ENCODE data around the gene BPIFA3. TPM values are rescaled to one million over a fixed set of nuclear protein-coding genes. Genes with fewer than 3 reads are reported as not detected.

The BPIFA3 gene
- total RNA-seq, 6 experiments from 2014 or later = not detected

- intact Hi-C loops (cut with DNase I) = no loop called here
- 40% methylated on average over 5 of the region's 5 CpGs for WGBS (ENCODE audit: insufficient coverage, low coverage, low lambda C conversion rate, missing lambda C conversion rate)
- Histone ChIP-seq H3K4me1 (no peaks in the 10 kb centered on the region), H3K9me3 (no peaks in the 10 kb centered on the region), H3K27ac (no peak overlapping the region), H3K36me3 (no peaks in the 10 kb centered on the region), H3K4me3 (no peak overlapping the region), H3K27me3 (no peaks in the 10 kb centered on the region)
- ATAC-seq = no peak
- no peak for TF ChIP-seq POLR2A (IDR thresholded peaks at IDR 0.05)
- TF ChIP-seq, protein P1, sequence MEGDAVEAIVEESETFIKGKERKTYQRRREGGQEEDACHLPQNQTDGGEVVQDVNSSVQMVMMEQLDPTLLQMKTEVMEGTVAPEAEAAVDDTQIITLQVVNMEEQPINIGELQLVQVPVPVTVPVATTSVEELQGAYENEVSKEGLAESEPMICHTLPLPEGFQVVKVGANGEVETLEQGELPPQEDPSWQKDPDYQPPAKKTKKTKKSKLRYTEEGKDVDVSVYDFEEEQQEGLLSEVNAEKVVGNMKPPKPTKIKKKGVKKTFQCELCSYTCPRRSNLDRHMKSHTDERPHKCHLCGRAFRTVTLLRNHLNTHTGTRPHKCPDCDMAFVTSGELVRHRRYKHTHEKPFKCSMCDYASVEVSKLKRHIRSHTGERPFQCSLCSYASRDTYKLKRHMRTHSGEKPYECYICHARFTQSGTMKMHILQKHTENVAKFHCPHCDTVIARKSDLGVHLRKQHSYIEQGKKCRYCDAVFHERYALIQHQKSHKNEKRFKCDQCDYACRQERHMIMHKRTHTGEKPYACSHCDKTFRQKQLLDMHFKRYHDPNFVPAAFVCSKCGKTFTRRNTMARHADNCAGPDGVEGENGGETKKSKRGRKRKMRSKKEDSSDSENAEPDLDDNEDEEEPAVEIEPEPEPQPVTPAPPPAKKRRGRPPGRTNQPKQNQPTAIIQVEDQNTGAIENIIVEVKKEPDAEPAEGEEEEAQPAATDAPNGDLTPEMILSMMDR (IDR thresholded peaks at IDR 0.05) = no peak
- no peak for DNase-seq
These were observed 23.8 kb downstream of the BPIFA3 start for GRCh38 chr20:33240923-33241322.

DNA sequence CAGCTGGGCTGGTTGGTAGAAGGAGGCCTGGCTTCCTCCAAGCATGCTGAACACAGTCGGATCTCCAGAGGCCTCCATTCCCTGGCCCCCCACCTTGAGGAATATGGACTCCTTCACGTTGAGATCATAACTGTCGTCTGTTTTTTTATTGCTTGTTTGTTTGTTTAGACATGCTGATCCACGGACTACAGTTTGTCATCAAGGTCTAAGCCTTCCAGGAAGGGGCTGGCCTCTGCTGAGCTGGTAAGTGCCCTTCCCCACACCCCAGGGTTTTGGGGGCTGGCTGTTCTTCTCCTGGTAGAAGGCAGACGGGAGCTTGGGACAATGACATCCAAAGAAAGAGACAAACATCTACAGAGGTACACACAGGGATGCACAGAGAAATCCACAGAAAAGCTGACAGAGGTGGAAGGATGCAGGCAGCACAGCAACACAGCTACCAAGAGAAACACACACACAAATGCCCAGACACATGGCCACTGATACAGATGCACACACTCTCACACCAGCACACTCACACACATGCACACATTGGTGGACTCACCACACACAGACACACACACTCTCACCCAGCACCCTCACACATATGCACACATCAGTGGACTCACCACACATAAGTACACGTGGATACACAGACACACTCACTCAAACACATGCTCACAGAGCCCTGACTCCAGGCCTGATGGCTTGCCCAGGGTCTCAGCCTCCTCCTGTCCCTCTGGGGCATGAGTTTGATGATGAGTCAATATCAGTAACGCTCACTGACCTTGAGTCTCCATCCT lies 25.4 kb downstream of the BPIFA3 start:
- H3K27ac ChIP-seq = no peak overlapping the region
- TF ChIP-seq, protein P1 (IDR thresholded peaks at IDR 0.05) = no peak
- no peak for TF ChIP-seq POLR2A (IDR thresholded peaks at IDR 0.05)
- H3K36me3 ChIP-seq = no peaks in the 10 kb centered on the region
- WGBS (ENCODE audit: insufficient coverage, low coverage, low lambda C conversion rate, missing lambda C conversion rate) = 53% methylated on average over 6 of the region's 7 CpGs
- no peaks in the 10 kb centered on the region for H3K4me1 ChIP-seq
- no peaks in the 10 kb centered on the region for H3K27me3 ChIP-seq
- no peaks in the 10 kb centered on the region for H3K9me3 ChIP-seq
- ATAC-seq = no peak
- H3K4me3 ChIP-seq = no peak overlapping the region
- no peak for DNase-seq
- intact Hi-C loops (cut with DNase I) = no loop called here

DNA sequence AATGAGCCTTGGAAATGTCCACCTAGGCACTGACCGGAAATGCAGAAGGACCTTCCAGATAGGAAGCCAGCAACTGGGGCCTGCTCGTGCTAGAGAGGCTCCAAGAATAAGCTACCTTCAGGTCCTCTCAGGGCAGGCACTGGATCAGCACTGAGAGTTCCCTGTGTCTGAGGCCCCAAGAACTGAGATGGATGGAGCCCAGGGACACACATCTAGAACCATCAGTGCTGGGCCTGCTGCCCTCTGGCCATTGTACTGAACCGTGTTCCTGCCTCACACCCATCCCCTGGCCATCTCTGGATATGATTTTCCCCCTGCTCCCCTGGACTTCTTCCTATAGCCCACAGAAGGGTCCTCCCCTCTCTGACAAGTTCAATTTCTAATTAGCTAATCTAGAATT lies 28.9 kb downstream of the BPIFA3 start:
- no peak overlapping the region for H3K4me3 ChIP-seq
- no peaks in the 10 kb centered on the region for H3K9me3 ChIP-seq
- DNase-seq = no peak
- no peaks in the 10 kb centered on the region for H3K4me1 ChIP-seq
- intact Hi-C loops (cut with DNase I) = no loop called here
- no peak overlapping the region for H3K27ac ChIP-seq
- H3K27me3 ChIP-seq = no peaks in the 10 kb centered on the region
- no peak for ATAC-seq
- no peaks in the 10 kb centered on the region for H3K36me3 ChIP-seq
- no CpG with 5 or more reads among the region's 3 CpGs for WGBS (ENCODE audit: insufficient coverage, low coverage, low lambda C conversion rate, missing lambda C conversion rate)
- no peak for TF ChIP-seq POLR2A (IDR thresholded peaks at IDR 0.05)
- TF ChIP-seq, protein P1 (IDR thresholded peaks at IDR 0.05) = no peak

DNA sequence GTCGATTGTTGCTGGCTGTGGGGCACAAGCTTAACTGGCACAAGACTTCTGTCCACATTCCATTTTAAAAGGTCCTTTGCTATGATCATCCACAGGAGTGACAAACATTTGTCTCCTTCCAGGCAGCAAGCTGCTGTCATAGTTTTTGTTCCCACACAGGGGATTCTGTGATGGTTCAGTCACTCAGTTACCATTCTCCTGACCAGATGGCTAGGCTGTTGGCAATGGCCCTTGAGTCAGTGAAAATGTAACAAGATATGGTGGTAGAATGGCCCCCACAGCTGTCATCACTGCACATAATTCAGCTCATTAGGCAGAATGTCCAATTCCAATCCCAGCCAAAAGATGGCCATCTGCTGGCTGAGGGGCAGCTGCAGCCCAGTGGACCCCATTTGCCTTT lies 32.3 kb downstream of the BPIFA3 start:
- H3K27me3 ChIP-seq = no peaks in the 10 kb centered on the region
- H3K36me3 ChIP-seq = no peaks in the 10 kb centered on the region
- ATAC-seq = no peak
- no peaks in the 10 kb centered on the region for H3K4me1 ChIP-seq
- no peaks in the 10 kb centered on the region for H3K9me3 ChIP-seq
- 100% methylated on average over 1 of the region's 1 CpG for WGBS (ENCODE audit: insufficient coverage, low coverage, low lambda C conversion rate, missing lambda C conversion rate)
- DNase-seq = no peak
- H3K4me3 ChIP-seq = no peak overlapping the region
- no peak overlapping the region for H3K27ac ChIP-seq
- no peak for TF ChIP-seq POLR2A (IDR thresholded peaks at IDR 0.05)
- TF ChIP-seq, protein P1 (IDR thresholded peaks at IDR 0.05) = no peak
- intact Hi-C loops (cut with DNase I) = no loop called here
